HPDE6-E6E7 (cell line): ENCODE results near the gene CEBPA.

Source experiments
- DNase-seq: peaks from one replicate; pipeline ENCODE4 v3.0.0; 2011; ENCODE audit warnings: missing footprints; ENCODE audit errors: extremely low spot score

The CEBPA gene

GRCh38 chr19:33288666-33289065 is 13.7 kb downstream of the CEBPA start:
- no peak for DNase-seq

GRCh38 chr19:33287927-33288326 is 14.4 kb downstream of the CEBPA start:
- no peak for DNase-seq

GRCh38 chr19:33287438-33287837 is 14.9 kb downstream of the CEBPA start:
- DNase-seq: no peak

GRCh38 chr19:33286899-33287298 is 15.4 kb downstream of the CEBPA start:
- DNase-seq: no peak

- DNase-seq: no peak
These were observed 16.9 kb downstream of the CEBPA start for GRCh38 chr19:33285441-33285927.

GRCh38 chr19:33284756-33285155 is 17.6 kb downstream of the CEBPA start:
- DNase-seq: no peak

GRCh38 chr19:33284146-33284643 is 18.1 kb downstream of the CEBPA start:
- no peak for DNase-seq

GRCh38 chr19:33283589-33283988 is 18.7 kb downstream of the CEBPA start:
- DNase-seq: no peak

GRCh38 chr19:33282036-33282671 is 20.2 kb downstream of the CEBPA start:
- DNase-seq: no peak

GRCh38 chr19:33281296-33281926 is 20.9 kb downstream of the CEBPA start:
- DNase-seq: no peak

GRCh38 chr19:33280351-33280921 is 21.9 kb downstream of the CEBPA start:
- no peak for DNase-seq

GRCh38 chr19:33279430-33280350 is 22.6 kb downstream of the CEBPA start:
- no peak for DNase-seq

GRCh38 chr19:33278403-33279269 is 23.7 kb downstream of the CEBPA start:
- no peak for DNase-seq

GRCh38 chr19:33278023-33278402 is 24.3 kb downstream of the CEBPA start:
- DNase-seq: no peak

- no peak for DNase-seq
These were observed 24.9 kb downstream of the CEBPA start for GRCh38 chr19:33277434-33277833.

GRCh38 chr19:33275933-33276619 is 26.3 kb downstream of the CEBPA start:
- DNase-seq: no peak

- no peak for DNase-seq
These were observed 26.8 kb downstream of the CEBPA start for GRCh38 chr19:33275559-33275932.

GRCh38 chr19:33274663-33275558 is 27.4 kb downstream of the CEBPA start:
- no peak for DNase-seq

GRCh38 chr19:33273881-33274662 is 28.3 kb downstream of the CEBPA start:
- DNase-seq: peak; percentile 53
